GM20431 (cell line): ENCODE measurements around the gene TUFM.

Source experiments
- in situ Hi-C: fragments of 300-500 bp; cut with MseI, MboI; formaldehyde crosslinking; loops from one replicate; pipeline ENCODE4 v1.15.0; 2020; ENCODE audit warnings: low sequenced_read_pairs; ENCODE audit not compliant: unreplicated experiment

TUFM gene

GRCh38 chr16:28843766-28844165, 2.4 kb downstream of the TUFM start:
- in situ Hi-C loops, result no loop called here

- in situ Hi-C loops, result no loop called here
Observed at GRCh38 chr16:28842696-28843095, 3.5 kb downstream of the TUFM start.

GRCh38 chr16:28839899-28840298, 6.2 kb downstream of the TUFM start:
- in situ Hi-C loops, result no loop called here

- in situ Hi-C loops, result no loop called here
Observed at GRCh38 chr16:28839004-28839639, 7.0 kb downstream of the TUFM start.

DNA sequence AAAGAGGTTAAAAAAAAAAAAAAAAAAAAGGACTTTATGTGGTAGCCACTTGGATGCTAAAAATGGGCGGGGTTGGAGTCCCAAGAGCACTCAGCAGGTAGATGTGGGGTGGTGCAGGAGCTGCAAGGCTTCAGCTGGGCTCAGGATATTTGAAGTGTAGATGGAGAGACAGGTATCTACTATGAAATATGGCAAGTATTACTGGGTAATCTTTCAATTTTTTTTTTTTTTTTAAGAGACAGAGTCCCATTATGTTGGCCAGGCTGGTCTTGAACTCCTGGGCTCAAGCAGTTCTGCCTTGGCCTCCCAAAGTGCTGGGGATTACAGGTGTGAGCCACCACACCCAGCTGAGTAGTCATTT, 7.6 kb downstream of the TUFM start:
- in situ Hi-C loops, result no loop called here

- in situ Hi-C loops, result no loop called here
Observed at GRCh38 chr16:28837672-28838557, 8.2 kb downstream of the TUFM start.

- in situ Hi-C loops, result no loop called here
Observed at GRCh38 chr16:28836761-28837064, 9.4 kb downstream of the TUFM start.

- in situ Hi-C loops, result no loop called here
Observed at GRCh38 chr16:28835864-28836760, 10.0 kb downstream of the TUFM start.

DNA sequence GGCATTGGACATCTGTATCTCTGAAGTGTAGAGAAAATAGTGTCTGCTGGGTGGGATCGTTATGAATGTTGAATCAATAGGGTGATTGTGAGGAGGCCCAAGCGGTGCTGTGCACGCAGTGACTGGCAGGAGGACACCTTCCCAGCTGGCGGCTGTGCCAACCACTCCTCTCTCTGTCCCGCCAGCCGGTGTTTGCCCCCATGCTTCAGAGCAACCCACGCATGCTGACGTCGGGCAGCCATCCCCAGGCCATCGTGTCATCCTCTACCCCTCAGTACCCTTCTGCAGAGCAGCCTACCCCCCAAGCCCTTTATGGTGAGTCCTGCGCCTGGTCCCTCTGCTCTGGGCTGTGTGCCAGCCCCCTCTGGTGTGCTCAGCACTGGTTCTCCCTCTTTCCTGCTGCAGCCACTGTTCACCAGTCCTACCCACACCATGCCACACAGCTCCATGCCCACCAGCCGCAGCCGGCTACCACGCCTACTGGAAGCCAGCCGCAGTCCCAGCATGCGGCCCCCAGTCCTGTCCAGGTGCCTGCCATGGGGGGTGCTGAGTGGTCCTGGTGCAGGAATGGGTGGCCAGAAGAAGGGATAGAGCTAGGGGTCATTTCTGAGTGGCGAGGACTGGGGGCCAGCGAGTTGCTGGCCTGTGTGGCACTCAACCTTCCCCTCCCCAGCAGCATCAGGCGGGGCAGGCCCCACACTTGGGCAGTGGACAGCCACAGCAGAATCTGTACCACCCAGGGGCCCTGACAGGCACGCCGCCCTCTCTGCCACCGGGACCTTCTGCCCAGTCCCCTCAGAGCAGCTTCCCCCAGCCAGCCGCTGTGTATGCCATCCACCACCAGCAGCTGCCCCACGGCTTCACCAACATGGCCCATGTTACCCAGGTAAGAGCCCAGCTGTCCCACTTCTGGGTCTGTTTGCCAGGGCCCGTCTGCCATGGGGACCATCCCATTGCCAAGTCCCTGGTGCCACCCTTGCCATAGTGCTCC, 11.0 kb downstream of the TUFM start:
- in situ Hi-C loops, result no loop called here

- in situ Hi-C loops, result no loop called here
Observed at GRCh38 chr16:28834349-28834748, 11.8 kb downstream of the TUFM start.

- in situ Hi-C loops, result no loop called here
Observed at GRCh38 chr16:28830531-28830930, 15.6 kb downstream of the TUFM start.

DNA sequence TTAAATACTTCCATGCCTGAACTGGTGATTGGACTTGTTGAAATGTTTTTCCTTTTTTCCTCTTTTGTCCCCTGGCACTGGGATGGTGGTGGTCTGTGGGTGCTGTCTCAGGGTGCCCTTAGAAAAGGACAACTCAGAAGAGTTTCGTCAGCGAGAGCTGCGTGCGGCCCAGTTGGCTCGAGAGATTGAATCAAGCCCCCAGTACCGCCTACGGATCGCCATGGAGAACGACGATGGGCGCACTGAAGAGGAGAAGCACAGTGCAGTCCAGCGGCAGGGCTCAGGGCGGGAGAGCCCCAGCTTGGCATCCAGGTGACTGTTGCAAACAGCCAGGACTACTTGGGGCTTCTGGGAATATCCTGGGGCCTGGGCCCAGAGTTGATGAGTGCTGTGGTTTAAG, 16.4 kb downstream of the TUFM start:
- in situ Hi-C loops, result no loop called here

DNA sequence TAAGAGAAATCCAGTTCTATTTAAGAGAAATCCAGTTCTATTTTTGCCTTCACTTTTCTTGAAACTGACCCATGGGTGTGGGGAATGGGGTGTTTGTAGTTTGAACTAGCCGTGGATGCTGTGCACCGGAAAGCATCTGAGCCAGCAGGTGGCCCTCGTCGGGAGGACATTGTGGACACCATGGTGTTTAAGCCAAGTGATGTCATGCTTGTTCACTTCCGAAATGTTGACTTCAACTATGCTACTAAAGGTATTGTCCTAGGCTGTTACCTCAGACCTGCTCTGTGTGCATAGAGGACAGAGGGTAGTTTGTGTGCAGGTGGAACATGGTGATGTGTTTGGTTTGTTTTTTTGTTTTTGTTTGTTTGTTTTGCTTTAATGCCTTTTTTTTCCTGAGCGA, 20.0 kb downstream of the TUFM start:
- in situ Hi-C loops, result no loop called here

DNA sequence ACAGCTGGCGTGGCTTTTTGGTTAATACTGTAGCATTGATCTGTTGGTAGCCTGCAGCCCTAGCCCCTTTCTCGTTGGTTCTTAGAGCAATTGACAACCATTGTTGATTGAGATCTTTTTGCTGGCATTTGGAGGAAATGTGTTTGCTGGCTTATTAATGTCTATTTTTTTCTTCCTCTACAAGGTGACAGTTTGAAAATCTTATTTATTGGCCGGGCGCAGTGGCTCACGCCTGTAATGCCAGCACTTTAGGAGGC, 21.5 kb downstream of the TUFM start:
- in situ Hi-C loops, result no loop called here

DNA sequence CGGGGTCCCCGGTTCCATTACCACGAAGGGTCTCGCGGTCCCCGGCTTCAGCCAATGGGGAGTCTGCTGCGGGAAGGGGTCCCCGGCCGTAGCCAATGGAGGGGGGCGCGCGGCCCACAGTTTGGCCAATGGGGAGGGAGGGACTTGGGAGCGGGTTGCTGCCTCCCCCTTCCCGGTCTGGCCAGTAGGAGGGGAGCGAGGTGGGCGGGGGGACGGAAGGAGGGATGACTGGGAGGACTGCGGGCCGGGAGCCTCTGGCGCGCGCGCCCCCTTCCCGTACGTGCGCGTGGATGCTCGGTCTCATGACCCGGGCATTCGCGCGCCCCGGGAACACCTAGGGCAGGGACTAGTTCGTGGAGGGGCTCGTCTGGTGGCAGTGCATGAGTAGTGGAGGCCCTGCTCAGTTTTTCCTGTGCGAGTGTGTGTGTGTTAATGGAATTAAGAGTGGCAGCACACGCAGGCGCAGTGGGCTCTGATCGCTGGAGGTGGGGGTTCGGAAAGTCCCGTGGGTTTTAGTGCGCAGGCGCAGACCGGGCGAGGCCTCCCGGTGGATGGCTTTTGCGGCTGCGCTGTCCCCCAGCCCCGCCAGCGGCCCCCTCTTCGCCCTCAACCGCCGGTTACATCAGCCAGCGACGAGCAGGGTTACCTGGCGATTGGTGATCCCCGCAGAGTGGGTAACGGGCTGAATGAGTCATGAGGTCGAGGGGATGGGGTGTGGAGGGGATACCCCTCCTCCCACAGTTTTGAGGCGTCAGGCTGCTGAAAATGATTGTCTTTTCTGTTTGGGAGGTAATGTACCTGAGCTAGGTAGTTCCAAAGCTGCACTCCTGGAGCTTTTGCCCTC, 22.1 kb downstream of the TUFM start:
- in situ Hi-C loops, result no loop called here

GRCh38 chr16:28823291-28823872, 22.8 kb downstream of the TUFM start:
- in situ Hi-C loops, result no loop called here

DNA sequence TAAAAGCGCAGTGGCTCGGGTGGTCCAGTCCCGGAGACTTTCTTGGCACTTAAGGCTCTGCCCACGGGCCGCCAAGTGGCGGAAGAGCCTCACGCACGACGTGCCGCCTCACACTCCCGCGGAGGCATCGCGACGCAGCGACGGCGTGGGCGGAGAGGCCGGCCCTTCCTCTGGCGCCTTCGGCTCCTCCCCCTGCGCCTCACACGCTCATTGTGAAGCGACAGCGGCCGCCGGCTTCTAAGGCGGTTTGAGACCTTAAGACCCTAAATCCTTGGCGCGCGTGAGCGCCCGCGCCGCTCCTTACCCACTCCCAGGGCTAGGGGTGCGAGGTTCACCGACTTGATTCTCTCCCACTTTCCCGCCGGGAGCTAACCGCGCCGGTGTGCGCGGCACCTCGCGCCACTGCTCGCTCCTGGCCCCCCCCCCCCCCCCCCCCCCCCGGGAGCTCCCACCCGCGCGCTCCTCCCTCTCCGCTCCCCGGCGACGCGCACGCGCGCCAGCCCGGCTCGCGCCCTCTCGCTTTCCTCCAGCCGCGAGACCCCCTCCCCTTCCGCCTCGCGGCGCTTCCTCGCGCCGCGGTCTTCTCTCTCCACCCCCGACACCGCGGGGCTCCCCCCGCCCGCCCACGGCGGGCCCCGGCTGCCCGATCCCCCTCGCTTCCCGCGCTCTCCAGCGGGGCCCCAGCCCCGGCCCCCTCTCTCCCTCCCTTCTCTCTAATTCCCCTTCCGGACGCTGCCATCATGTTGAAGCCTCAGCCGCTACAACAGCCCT, 23.4 kb downstream of the TUFM start, which contains the start of gene ATXN2L:
ATXN2L (plus strand) TSS at position 480 of the 771 bp plus-strand sequence; CDS start at position 741, 261 bp downstream.
- in situ Hi-C loops, result no loop called here
